T47D (cell line): ENCODE measurements around the gene PPP4R2.

Experiments used
- DNase-seq, 2 experiments: peaks; one replicate each; pipeline versions ENCODE4 v3.0.0 to v3.0.0-alpha.2; 2011 to 2012; ENCODE audit warnings: low read depth in 1 of 2, low spot score in 1 of 2
- JUND ChIP-seq: IDR thresholded peaks from 2 replicates; pipeline ENCODE4 v1.6.1; 2012; ENCODE audit warnings: low read depth
- in situ Hi-C: cut with HindIII; loops from 2 replicates; pipeline ENCODE4 v1.10.0; 2016; ENCODE audit warnings: low sequenced_read_pairs, low pct_unique_long_range_greater_than_20kb

Gene PPP4R2

DNA sequence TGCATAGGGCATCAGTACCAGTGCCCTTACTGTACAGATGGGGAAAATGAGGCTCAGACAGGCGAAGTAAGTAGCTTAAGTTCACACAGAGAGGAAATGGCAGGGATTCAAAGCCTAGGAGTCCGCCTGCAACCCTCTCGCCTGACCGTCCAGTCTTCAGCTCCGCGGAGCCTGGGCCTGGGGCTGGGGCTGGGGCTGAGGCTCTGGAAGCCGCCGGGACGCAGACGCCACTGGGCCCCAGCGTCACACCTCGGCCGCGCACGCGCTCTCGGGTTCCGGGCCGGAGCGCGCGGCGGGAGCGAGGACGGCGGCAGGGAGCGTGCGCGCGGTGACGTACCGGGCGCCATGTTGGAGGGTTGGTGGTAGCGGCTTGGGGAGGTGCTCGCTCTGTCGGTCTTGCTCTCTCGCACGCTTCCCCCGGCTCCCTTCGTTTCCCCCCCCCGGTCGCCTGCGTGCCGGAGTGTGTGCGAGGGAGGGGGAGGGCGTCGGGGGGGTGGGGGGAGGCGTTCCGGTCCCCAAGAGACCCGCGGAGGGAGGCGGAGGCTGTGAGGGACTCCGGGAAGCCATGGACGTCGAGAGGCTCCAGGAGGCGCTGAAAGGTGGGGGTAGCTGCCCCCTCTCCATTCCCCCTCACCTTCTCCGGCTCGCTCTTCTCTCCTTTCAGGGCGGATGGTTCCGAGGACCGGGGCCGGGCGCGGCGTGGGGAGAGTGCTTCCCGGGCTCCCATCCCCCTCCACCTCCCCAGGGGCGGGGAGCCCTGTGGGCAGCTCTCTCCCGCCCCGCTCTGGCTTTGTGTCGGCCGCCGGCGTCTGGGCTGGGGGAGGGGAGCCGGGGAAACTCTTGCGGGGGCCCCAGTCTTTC lies at the start of gene PPP4R2:
PPP4R2 (plus strand) TSS at position 339 of the 861 bp plus-strand sequence; CDS start at position 566, 227 bp downstream.
- TF ChIP-seq JUND: no peak
- in situ Hi-C loops: no loop called here
- DNase-seq: peak; percentile 52 to 91

DNA sequence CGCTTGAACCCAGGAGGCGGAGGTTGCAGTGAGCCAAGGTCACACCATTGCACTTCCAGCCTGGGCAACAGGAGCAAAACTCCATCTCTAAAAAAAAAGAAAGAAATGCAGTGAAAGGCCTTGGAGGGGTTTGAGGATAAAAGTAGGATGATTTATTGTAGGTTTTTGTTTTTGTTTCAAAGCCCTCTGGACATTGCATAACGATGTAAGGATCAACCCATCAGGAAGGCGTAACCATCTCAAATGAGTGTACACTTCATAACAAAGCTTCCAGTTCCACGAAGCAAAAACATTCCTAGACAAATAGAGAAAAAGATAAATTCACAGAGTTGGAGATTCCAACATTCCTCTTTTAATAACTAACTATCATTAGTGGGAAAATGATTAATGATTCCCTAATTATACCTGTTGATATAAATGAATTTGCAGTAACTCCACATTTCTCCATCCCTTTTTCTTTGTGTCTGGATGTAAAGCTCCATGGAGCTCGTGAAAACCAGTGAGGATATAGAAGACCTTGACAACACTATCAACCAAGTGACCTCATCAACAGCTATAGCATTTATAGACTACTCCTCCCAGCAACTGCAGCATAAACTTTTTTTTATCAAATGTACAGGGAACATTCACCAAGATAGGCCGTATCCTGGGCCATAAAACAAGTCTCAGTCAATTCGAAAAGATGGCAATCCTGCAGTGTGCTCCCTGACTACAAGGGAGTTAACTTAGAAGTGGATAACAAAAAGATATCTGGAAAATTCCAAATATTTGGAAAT lies 48.7 kb upstream of the PPP4R2 start:
- TF ChIP-seq JUND: no peak
- DNase-seq: no peak
- in situ Hi-C loops: no loop called here

GRCh38 chr3:72949016-72949415 lies 47.6 kb upstream of the PPP4R2 start:
- TF ChIP-seq JUND: no peak
- DNase-seq: peak in 1 of 2 experiments; percentile 7
- in situ Hi-C loops: no loop called here

- TF ChIP-seq JUND: no peak
- no peak for DNase-seq
- in situ Hi-C loops: no loop called here
Measured at GRCh38 chr3:72950372-72950771, 46.2 kb upstream of the PPP4R2 start.

- in situ Hi-C loops: no loop called here
- no peak for TF ChIP-seq JUND
- no peak for DNase-seq
Measured at GRCh38 chr3:72950801-72951200, 45.8 kb upstream of the PPP4R2 start.

DNA sequence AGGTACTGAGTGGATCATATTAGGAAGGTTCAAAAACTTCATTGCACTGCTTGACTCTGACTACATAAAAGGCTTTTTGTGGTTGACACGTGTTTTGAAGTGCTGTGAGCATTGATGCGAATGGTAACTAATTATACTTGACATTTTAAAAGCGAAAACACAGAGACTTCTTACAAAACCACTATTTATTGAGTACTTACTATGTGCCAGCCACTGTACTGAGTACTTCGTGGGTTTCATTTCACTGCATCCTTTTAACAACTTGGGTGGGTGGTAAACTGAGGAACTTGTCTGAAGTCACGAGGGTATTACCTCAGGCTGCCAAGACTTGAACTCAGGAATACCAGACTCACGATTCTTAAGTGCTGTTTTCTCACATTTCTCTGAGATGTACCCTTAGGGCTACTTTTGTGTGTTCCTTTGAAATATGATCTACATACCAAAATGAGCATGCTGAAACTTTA lies 45.3 kb upstream of the PPP4R2 start:
- TF ChIP-seq JUND: no peak
- no peak for DNase-seq
- in situ Hi-C loops: no loop called here

DNA sequence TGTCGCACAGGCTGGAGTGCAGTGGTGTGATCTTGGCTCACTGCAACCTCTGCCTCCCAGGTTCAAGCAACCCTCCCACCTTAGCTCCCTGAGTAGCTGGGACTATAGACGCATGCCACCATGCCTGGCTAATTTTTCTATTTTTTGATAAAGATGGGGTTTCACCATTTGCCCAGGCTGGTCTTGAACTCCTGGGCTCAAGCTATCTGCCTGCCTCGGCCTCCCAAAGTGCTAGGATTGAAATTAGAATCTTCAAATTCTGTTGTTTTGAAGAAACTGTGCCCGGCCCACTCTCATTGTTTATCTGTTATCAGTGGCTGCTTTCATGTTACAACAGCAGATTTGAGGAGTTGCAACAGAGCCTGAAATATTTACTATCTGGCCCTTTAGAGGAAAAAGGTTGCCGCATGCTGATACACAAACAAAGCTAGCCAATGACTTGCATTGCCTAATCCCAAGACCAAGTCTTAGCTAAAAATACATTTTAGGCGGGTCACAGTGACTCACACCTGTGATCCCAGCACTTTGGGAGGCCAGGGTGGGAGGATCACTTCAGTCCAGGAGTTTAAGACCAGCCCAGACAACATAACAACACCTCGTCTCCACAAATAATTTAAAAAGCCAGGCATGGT lies 43.2 kb upstream of the PPP4R2 start:
- no peak for TF ChIP-seq JUND
- in situ Hi-C loops: no loop called here
- DNase-seq: no peak

DNA sequence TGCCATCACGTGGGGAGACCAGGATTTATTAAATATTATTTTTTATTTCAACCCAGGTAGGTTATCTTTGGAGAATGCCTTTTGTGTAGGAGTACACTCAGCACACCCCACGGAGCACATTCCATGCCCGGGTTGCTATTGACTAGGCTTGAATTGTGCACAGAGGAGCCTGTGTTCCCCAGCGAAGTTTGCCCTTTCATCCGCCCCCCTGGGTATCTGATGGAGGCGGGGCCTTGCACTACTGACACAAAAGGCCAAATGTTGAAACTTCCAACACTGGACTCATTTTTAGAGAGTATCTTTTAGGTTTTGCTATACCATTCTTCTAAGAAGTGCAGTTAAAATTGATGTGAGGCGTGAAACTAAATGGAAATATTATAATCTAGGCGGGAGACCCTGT lies 39.3 kb upstream of the PPP4R2 start:
- in situ Hi-C loops: no loop called here
- TF ChIP-seq JUND: no peak
- DNase-seq: no peak

DNA sequence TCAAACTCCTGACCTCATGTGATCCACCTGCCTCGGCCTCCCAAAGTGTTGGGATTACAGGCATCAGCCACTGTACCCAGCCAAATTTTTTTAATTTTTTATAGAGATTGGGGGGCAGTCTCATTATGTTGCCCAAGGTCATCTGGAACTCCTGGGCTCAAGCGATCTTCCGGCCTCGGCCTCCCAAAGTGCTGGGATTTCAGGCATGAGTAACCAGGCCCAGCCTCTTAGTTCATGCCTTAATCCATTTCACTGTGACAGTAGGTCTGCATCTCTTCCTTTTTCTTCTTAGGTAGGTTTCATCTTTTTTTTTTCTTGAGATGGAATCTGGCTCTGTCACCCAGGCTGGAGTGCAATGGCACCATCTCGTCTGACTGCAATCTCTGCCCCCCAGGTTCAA lies 37.3 kb upstream of the PPP4R2 start:
- no peak for DNase-seq
- no peak for TF ChIP-seq JUND
- in situ Hi-C loops: no loop called here

- DNase-seq: no peak
- in situ Hi-C loops: no loop called here
- TF ChIP-seq JUND: no peak
Measured at GRCh38 chr3:72960812-72961518, 35.6 kb upstream of the PPP4R2 start.

- DNase-seq: no peak
- in situ Hi-C loops: no loop called here
- no peak for TF ChIP-seq JUND
Measured at GRCh38 chr3:72961752-72962151, 34.9 kb upstream of the PPP4R2 start.

DNA sequence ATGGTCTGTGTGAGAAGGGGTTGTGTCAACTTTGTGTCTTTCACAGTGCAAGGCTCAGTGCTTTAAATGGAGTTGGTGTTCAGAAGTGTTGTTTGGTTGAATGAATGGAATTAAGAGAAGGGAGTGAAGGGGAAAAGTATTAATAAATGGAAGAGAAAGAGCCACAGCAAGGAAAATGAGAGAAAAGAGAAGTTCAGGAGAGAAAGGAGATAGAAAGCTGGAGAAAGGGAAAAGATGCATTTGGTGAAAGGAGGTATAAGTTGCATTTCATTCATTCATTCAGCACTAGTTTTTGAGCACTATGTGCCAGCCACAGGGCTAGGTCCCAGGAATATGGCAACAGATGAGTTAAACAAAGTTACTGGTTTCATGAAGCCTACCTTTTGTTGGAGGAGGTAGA lies 34.3 kb upstream of the PPP4R2 start:
- in situ Hi-C loops: no loop called here
- no peak for DNase-seq
- no peak for TF ChIP-seq JUND
